ENCODE measurements around the gene ARL15.
"Not testable (repeated sequence)": the region's sequence is repeated elsewhere in the genome, so short reads cannot be mapped to it uniquely, and the experiment has no call there.

ARL15 gene

GRCh38 chr5:54310433-54311175, at the start of gene ARL15:
Gene ARL15, minus strand, starts transcription at chr5:54310573.
- DNase-seq, result peak; percentile 94

- no peak for DNase-seq
Measured at GRCh38 chr5:54360089-54360488, 49.7 kb upstream of the ARL15 start.

GRCh38 chr5:54357408-54358058, 47.2 kb upstream of the ARL15 start:
- DNase-seq, result no peak

GRCh38 chr5:54353933-54354564, 43.7 kb upstream of the ARL15 start:
- not testable (repeated sequence) for DNase-seq

GRCh38 chr5:54352580-54352979, 42.2 kb upstream of the ARL15 start:
- not testable (repeated sequence) for DNase-seq

GRCh38 chr5:54347221-54347865, 37.0 kb upstream of the ARL15 start:
- DNase-seq, result no peak

- no peak for DNase-seq
Measured at GRCh38 chr5:54344653-54345052, 34.3 kb upstream of the ARL15 start.

GRCh38 chr5:54341971-54342370, 31.6 kb upstream of the ARL15 start:
- DNase-seq, result no peak

GRCh38 chr5:54337523-54337922, 27.1 kb upstream of the ARL15 start:
- no peak for DNase-seq

- DNase-seq, result no peak
Measured at GRCh38 chr5:54332720-54333119, 22.3 kb upstream of the ARL15 start.

GRCh38 chr5:54329731-54330709, 19.6 kb upstream of the ARL15 start:
- DNase-seq, result no peak

GRCh38 chr5:54326662-54327270, 16.4 kb upstream of the ARL15 start:
- no peak for DNase-seq

- DNase-seq, result no peak
Measured at GRCh38 chr5:54325610-54326311, 15.4 kb upstream of the ARL15 start.

- DNase-seq, result no peak
Measured at GRCh38 chr5:54325272-54325609, 14.9 kb upstream of the ARL15 start.

GRCh38 chr5:54324651-54325271, 14.4 kb upstream of the ARL15 start:
- DNase-seq, result no peak

GRCh38 chr5:54323495-54323894, 13.1 kb upstream of the ARL15 start:
- no peak for DNase-seq

- no peak for DNase-seq
Measured at GRCh38 chr5:54320256-54320655, 9.9 kb upstream of the ARL15 start.

- DNase-seq, result no peak
Measured at GRCh38 chr5:54317511-54318260, 7.3 kb upstream of the ARL15 start.

GRCh38 chr5:54315736-54316528, 5.6 kb upstream of the ARL15 start:
- no peak for DNase-seq
